Osteoblast (primary cell): ENCODE measurements around the gene PLRG1. TPM values are rescaled to one million over a fixed set of nuclear protein-coding genes. Genes with fewer than 3 reads are reported as not detected.
A peak's percentile ranks its signal among the peaks of the same experiment; 100 is the strongest.

Experiments
- DNase-seq: peaks from one replicate; pipeline ENCODE4 v3.0.0; 2011; ENCODE audit warnings: low spot score, mixed read lengths; ENCODE audit not compliant: insufficient read length; ENCODE audit errors: missing footprints
- H2AFZ ChIP-seq: 2 replicates; pipeline ENCODE4 v1.6.0; 2011; ENCODE audit warnings: mild to moderate bottlenecking, low read length
- H3K27ac ChIP-seq: 2 replicates; pipeline ENCODE4 v1.5.1; 2011; ENCODE audit warnings: mild to moderate bottlenecking, low read depth, low read length, moderate library complexity
- H3K27me3 ChIP-seq: 2 replicates; pipeline ENCODE4 v1.6.0; 2012; ENCODE audit warnings: mild to moderate bottlenecking, control low read depth, inconsistent platforms, low read length, moderate library complexity; ENCODE audit not compliant: insufficient read depth
- H3K36me3 ChIP-seq: 2 replicates; pipeline ENCODE4 v1.5.1; 2011; ENCODE audit warnings: mild to moderate bottlenecking, low read length, control low read depth, moderate library complexity; ENCODE audit not compliant: insufficient read depth
- H3K4me1 ChIP-seq: 2 replicates; pipeline ENCODE4 v1.5.1; 2011; ENCODE audit warnings: mild to moderate bottlenecking, low read length, control low read depth, moderate library complexity; ENCODE audit not compliant: insufficient read depth
- H3K4me2 ChIP-seq: 2 replicates; pipeline ENCODE4 v1.6.0; 2011; ENCODE audit warnings: mild to moderate bottlenecking, low read length; ENCODE audit not compliant: insufficient read depth
- H3K4me3 ChIP-seq: fragments of 200-600 bp; sonication (generic); 3 replicates; pipeline ENCODE4 v1.5.1; 2012; ENCODE audit warnings: mild to moderate bottlenecking, low read length, inconsistent platforms; ENCODE audit not compliant: insufficient read depth
- H3K79me2 ChIP-seq: 2 replicates; pipeline ENCODE4 v1.6.0; 2012; ENCODE audit warnings: mild to moderate bottlenecking, low read length, control low read depth, inconsistent platforms; ENCODE audit not compliant: insufficient read depth
- H3K9me3 ChIP-seq: 2 replicates; pipeline ENCODE4 v1.5.1; 2011; ENCODE audit warnings: low read depth, low read length, control low read depth
- H4K20me1 ChIP-seq: 2 replicates; pipeline ENCODE4 v1.6.0; 2012; ENCODE audit warnings: mild to moderate bottlenecking, low read length, control low read depth; ENCODE audit not compliant: insufficient read depth
- total RNA-seq: library from RNA; depleted of rRNA; stranded (reverse); fragments of >200 nt; gene quantifications from 2 replicates; pipeline ENCODE4 v1.2.3, GENCODE V29; 2012
- TF ChIP-seq, protein P1 (sequence below): IDR thresholded peaks from 2 replicates; pipeline ENCODE4 v1.5.1; 2011; ENCODE audit warnings: mild to moderate bottlenecking, low read depth, low read length, moderate library complexity; ENCODE audit errors: extremely low read depth

Gene PLRG1
- total RNA-seq, 1 donor = 81.8 TPM

DNA sequence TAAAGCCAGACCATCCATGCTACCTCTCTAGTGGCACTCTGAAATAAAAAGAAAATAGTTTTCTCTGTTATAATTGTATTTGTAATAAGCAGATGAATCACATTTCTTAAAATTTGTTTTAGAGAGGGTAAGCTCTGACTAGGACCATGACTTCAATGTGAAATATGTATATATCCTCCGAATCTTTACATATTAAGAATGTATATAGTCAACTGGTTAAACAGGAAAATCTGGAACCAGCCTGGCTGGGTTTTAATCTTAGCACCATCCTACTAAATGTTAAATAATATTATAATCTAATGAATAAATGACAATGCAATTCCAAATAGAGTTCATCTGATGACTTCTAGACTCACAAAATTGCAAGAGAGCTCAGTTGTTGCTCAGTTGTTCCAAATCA, 14.1 kb upstream of the PLRG1 start:
- H3K4me1 ChIP-seq = peaks cover 35% of the 10 kb centered on the region
- no peak overlapping the region for H3K27ac ChIP-seq
- no peak for DNase-seq
- no peak overlapping the region for H3K4me3 ChIP-seq
- no peaks in the 10 kb centered on the region for H3K27me3 ChIP-seq
- H3K9me3 ChIP-seq = no peaks in the 10 kb centered on the region
- H3K4me2 ChIP-seq = no peak overlapping the region
- H2AFZ ChIP-seq = no peak overlapping the region
- no peaks in the 10 kb centered on the region for H3K79me2 ChIP-seq
- H4K20me1 ChIP-seq = no peaks in the 10 kb centered on the region
- H3K36me3 ChIP-seq = no peaks in the 10 kb centered on the region
- TF ChIP-seq, protein P1, sequence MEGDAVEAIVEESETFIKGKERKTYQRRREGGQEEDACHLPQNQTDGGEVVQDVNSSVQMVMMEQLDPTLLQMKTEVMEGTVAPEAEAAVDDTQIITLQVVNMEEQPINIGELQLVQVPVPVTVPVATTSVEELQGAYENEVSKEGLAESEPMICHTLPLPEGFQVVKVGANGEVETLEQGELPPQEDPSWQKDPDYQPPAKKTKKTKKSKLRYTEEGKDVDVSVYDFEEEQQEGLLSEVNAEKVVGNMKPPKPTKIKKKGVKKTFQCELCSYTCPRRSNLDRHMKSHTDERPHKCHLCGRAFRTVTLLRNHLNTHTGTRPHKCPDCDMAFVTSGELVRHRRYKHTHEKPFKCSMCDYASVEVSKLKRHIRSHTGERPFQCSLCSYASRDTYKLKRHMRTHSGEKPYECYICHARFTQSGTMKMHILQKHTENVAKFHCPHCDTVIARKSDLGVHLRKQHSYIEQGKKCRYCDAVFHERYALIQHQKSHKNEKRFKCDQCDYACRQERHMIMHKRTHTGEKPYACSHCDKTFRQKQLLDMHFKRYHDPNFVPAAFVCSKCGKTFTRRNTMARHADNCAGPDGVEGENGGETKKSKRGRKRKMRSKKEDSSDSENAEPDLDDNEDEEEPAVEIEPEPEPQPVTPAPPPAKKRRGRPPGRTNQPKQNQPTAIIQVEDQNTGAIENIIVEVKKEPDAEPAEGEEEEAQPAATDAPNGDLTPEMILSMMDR = no peak

DNA sequence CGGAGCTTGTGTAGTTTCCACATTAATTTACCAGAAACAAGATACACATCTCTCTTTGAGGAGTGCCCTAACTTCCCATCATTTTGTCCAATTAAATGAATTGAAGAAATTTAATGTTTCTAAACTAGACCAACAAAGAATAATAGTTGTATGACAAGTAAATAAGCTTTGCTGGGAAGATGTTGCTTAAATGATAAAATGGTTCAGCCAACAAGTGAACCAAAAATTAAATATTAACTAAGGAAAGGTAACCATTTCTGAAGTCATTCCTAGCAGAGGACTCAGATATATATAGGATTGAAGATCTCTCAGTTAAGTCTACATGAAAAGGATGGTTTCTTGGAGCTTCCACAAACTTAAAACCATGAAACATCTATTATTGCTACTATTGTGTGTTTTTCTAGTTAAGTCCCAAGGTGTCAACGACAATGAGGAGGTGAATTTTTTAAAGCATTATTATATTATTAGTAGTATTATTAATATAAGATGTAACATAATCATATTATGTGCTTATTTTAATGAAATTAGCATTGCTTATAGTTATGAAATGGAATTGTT, 12.6 kb upstream of the PLRG1 start, which contains the start of gene FGB:
Gene FGB, plus strand, starts transcription at position 315 of the 558 bp plus-strand sequence. Its CDS starts 8 bp downstream, at position 323.
- no peak within 1 kb of the TSS for H3K4me2 ChIP-seq
- peaks cover 31% of the 10 kb centered on the region for H3K4me1 ChIP-seq
- H3K36me3 ChIP-seq = no peaks in the 10 kb centered on the region
- H3K9me3 ChIP-seq = no peaks in the 10 kb centered on the region
- H2AFZ ChIP-seq = no peak within 1 kb of the TSS
- H3K27ac ChIP-seq = no peak within 1 kb of the TSS
- no peaks in the 10 kb centered on the region for H3K27me3 ChIP-seq
- no peak for DNase-seq
- H3K79me2 ChIP-seq = no peaks in the 10 kb centered on the region
- no peaks in the 10 kb centered on the region for H4K20me1 ChIP-seq
- TF ChIP-seq, protein P1 = no peak
- H3K4me3 ChIP-seq = no peak within 1 kb of the TSS

DNA sequence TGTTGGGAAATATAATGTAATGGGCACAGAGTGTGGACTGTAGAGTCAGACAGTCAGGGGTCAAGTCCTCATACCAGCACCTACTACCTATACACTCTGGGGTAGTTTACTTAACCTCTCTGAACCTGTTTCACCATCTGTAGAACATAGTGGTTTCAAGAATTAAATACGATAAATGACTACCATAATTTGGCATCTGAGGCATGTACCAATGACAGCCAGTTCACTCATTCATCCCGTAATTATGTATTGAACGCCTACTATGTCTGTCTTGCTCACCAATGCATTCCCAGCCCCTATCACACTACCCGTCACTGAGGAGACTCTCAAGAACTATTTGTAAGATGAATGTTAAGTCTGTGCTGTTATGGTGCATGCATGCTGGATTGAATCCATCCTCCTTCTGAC, 10.6 kb upstream of the PLRG1 start:
- no peak for DNase-seq
- Histone ChIP-seq H3K4me3 (no peak overlapping the region), H3K27me3 (no peaks in the 10 kb centered on the region), H4K20me1 (no peaks in the 10 kb centered on the region), H2AFZ (no peak overlapping the region), H3K4me1 (peaks cover 17% of the 10 kb centered on the region), H3K27ac (no peak overlapping the region), H3K4me2 (peak overlapping the region; percentile 11), H3K79me2 (no peaks in the 10 kb centered on the region), H3K9me3 (no peaks in the 10 kb centered on the region), H3K36me3 (no peaks in the 10 kb centered on the region)
- TF ChIP-seq, protein P1 = no peak

DNA sequence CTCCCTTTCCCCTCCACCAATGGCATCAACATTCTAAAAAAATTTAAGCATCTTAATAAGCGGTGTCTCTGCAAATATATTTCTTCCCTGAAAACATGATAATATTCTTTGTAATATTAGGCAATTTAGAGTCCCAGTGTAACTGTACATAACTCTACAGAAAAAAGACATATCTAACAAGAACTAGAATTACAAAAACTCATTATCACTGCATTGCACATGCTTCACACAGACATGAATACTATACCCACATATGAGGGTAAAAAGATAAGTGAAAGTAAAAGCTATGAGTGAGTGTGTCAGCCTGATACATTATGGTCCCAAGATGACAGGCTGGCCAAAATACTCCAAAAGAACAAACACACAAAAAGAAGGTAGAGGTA, 10.2 kb upstream of the PLRG1 start:
- Histone ChIP-seq H2AFZ (no peak overlapping the region), H3K27ac (no peak overlapping the region), H3K79me2 (no peaks in the 10 kb centered on the region)

More for the DNA sequence above, 10.2 kb upstream of the PLRG1 start:
- peaks cover 17% of the 10 kb centered on the region for H3K4me1 ChIP-seq
- H4K20me1 ChIP-seq = no peaks in the 10 kb centered on the region
- no peak overlapping the region for H3K4me3 ChIP-seq
- no peaks in the 10 kb centered on the region for H3K36me3 ChIP-seq
- H3K9me3 ChIP-seq = no peaks in the 10 kb centered on the region
- DNase-seq = no peak
- TF ChIP-seq, protein P1 = no peak
- H3K4me2 ChIP-seq = peak overlapping the region; percentile 11
- no peaks in the 10 kb centered on the region for H3K27me3 ChIP-seq
